SJCRH30 (cell line): ENCODE data around the gene MYO18A. TPM values are rescaled to one million over a fixed set of nuclear protein-coding genes. Genes with fewer than 3 reads are reported as not detected.
A peak's percentile ranks its signal among the peaks of the same experiment; 100 is the strongest.
"Not testable (repeated sequence)": the region's sequence is repeated elsewhere in the genome, so short reads cannot be mapped to it uniquely, and the experiment has no call there.

ENCODE experiments used
- DNase-seq, 2 experiments: peaks; one replicate each; pipeline ENCODE4 v3.0.0-alpha.2; 2015 to 2020
- H3K27ac ChIP-seq: fragments of 250-450 bp; sonication (Bioruptor Pico); 2 replicates; pipeline ENCODE4 v1.5.1; 2020; ENCODE audit warnings: mild to moderate bottlenecking, moderate library complexity
- H3K27me3 ChIP-seq: fragments of 250-450 bp; sonication (Bioruptor Pico); 2 replicates; pipeline ENCODE4 v1.5.1; 2020; ENCODE audit warnings: mild to moderate bottlenecking, moderate library complexity
- H3K36me3 ChIP-seq: fragments of 250-450 bp; sonication (Bioruptor Pico); 2 replicates; pipeline ENCODE4 v1.5.1; 2020; ENCODE audit warnings: mild to moderate bottlenecking, moderate library complexity
- H3K4me1 ChIP-seq: fragments of 250-450 bp; sonication (Bioruptor Pico); 2 replicates; pipeline ENCODE4 v1.5.1; 2020; ENCODE audit warnings: mild to moderate bottlenecking, moderate library complexity
- H3K4me3 ChIP-seq: fragments of 250-450 bp; sonication (Bioruptor Pico); 2 replicates; pipeline ENCODE4 v1.5.1; 2020; ENCODE audit warnings: mild to moderate bottlenecking, moderate library complexity
- H3K9me3 ChIP-seq: fragments of 250-450 bp; sonication (Bioruptor Pico); replicated peaks from 2 replicates; pipeline ENCODE4 v1.5.1; 2020; ENCODE audit warnings: mild to moderate bottlenecking, moderate library complexity
- total RNA-seq: library from RNA; depleted of rRNA; stranded (reverse); fragments of >200 nt; shearing (Covaris generic); gene quantifications from 2 replicates; pipeline ENCODE4 v1.2.3, GENCODE V29; 2014

Gene MYO18A
- total RNA-seq, 1 experiment from 2014 or later, result 91.9 TPM

DNA sequence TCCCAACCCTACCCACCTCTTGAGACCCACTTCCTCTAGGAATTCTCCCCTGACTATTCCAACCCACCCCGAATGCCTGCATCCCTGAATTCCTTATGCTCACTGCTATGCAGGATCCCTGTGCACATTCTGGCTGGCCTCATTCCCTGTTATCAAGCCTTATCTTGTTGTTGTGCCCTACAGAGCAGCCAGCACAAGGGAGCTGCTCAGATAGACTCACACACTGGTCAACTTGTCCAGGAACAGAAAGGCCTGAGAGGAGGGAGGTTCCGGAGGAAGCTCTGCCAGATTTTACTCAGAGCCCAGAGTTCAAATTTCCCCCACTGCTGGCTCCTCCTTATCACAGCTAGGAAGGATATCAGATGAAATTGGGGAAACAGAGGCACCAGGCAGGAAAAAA is 24.8 kb upstream of the MYO18A start:
- no peaks in the 10 kb centered on the region for H3K36me3 ChIP-seq
- no peaks in the 10 kb centered on the region for H3K9me3 ChIP-seq
- H3K27me3 ChIP-seq, result no peaks in the 10 kb centered on the region
- no peak overlapping the region for H3K27ac ChIP-seq
- no peak overlapping the region for H3K4me3 ChIP-seq
- H3K4me1 ChIP-seq, result no peaks in the 10 kb centered on the region
- no peak for DNase-seq

DNA sequence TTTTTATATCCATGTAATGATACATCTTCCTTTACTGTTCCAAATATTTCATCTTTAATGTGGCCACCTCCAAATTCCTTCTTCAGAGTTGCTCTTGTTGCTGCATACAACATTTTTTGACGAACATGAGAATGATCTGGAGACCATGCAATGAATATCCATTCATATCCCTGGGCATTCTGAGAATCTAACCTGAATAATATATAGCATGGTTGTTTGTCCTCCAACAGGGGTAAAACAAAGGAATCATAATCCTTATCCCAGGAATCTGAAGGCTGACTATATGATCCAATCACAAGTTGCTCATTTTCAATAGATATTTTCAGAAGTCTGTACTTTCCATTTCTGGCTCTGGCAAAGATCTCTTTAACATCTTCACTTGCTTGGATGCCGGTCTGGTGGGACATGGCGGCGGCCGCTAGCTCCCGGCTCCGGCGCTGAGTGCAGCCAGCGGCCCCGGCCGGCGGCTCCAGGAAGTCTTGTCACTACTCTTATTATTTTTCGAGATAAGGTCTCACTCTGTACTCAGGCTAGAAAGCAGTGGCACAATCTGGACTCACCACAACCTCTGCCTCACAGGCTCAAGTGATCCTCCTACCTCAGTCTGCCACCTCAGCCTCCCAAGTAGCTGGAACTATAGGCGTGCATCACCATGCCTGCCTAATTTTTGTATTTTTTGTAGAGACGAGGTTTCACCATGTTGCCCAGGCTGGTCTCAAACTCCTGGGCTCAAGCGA is 24.0 kb upstream of the MYO18A start:
- not testable (repeated sequence) for H3K36me3 ChIP-seq, DNase-seq, H3K4me1 ChIP-seq, H3K27ac ChIP-seq, H3K27me3 ChIP-seq, H3K9me3 ChIP-seq, H3K4me3 ChIP-seq

DNA sequence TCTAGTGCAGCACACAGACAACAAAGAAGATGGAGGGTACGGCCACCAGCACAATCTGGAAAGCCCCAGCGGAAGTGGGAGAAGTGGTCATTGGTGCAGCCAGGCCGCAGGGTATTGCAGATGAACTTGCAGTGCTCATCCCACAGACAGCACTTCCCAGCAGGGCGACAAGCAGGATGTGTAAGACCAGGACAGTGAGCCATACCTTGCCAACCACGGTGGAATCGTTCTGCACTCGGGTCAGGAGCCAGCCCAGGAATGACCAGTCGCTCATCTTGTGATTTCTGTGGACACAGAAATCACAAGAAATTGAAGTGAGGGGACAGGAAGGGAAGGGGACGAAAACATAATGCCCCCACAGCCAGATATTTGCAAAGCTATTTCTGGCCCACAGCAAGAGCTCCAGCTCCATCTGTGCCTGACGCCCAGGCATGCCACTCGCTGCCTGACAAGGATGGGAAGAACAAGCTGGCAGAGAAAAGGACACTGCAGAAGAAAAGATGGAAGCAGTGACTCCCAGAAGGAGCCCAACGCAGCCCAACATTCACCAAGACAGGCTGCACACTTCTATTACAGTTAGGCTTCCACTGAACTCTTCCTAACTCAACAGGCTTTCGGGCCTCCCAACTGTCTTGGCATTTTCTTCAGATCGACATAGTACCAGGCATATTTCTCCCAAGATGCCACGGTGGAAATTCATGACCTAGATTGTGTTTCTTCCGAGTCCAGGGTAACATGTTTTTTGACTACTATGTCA is 17.5 kb upstream of the MYO18A start:
- no peak for DNase-seq
- Histone ChIP-seq H3K27ac (no peak overlapping the region), H3K4me1 (peaks cover 30% of the 10 kb centered on the region), H3K36me3 (no peaks in the 10 kb centered on the region), H3K9me3 (no peaks in the 10 kb centered on the region), H3K4me3 (no peak overlapping the region), H3K27me3 (no peaks in the 10 kb centered on the region)

DNA sequence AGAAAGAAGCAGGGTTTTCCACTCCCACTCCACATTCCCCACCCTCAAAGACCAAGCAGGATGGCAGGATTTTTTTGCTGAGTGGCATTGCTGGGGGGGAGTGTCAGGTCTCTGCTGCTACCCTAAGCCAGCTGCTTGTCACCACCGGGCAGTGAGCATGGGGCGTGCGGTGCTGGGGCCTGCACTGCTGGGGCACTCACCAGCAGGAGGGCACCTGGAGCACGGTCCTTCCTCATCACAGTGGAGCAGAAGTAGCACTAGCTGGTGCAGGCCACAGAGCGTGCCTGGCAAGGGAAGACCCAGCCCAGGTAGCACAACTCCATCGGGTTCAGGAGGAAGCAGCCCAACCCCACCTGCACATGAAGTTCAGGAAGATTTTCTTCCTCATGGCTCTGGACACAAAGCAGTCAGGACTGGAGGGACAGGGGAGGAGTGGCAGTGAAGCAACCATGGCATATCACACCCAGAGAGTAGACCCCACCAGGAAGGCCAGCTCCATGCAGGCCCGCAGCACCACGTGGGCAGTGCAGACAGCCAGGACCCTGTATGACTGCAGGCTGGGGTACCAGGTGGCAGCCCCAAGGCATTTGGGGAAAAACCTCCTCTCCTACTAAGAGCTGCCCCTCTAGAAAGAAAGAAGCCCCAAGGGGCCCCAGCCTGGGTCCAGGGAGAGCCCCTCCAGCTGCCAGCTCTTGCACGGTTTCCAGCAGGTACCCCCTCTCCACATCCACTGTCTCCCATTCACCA is 16.7 kb upstream of the MYO18A start:
- H3K4me1 ChIP-seq, result peaks cover 30% of the 10 kb centered on the region
- H3K27me3 ChIP-seq, result no peaks in the 10 kb centered on the region

DNA sequence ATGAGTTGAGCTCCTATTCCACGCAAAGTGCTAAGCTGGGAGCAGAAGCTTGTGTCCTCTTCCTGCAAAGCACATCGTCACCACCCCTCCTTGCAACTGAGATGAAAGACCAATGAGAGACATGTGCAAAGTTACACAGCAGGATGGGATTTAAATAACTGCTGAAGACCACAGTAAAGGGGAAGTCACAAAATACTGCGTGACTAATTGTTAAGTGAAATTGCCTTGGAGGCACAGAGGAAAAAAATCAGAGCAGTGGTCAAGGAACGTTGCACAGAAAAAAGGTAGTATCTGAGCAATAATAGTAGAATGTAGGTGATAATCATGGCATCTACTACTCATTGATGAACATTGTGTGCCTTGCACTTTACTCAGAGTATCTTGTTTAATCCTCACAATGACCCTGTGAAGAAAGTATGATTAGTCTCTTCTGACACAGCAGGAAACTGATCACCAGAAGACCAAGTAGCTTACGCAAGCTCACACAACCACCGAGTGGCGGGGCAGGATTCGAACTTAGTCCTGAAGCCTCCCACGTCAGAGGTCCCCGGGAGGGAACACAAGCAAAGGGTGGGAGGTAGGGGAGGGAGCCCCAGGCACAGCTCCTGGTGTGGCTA is 15.4 kb upstream of the MYO18A start:
- Histone ChIP-seq H3K27ac (peak overlapping the region; percentile 60), H3K36me3 (no peaks in the 10 kb centered on the region), H3K4me3 (peak overlapping the region; percentile 11), H3K9me3 (no peaks in the 10 kb centered on the region), H3K4me1 (peaks cover 30% of the 10 kb centered on the region), H3K27me3 (no peaks in the 10 kb centered on the region)
- DNase-seq, result peak; percentile 85 to 95

More for the DNA sequence above, 16.7 kb upstream of the MYO18A start:
- no peaks in the 10 kb centered on the region for H3K36me3 ChIP-seq
- H3K27ac ChIP-seq, result no peak overlapping the region
- H3K4me3 ChIP-seq, result no peak overlapping the region
- no peak for DNase-seq
- H3K9me3 ChIP-seq, result no peaks in the 10 kb centered on the region

DNA sequence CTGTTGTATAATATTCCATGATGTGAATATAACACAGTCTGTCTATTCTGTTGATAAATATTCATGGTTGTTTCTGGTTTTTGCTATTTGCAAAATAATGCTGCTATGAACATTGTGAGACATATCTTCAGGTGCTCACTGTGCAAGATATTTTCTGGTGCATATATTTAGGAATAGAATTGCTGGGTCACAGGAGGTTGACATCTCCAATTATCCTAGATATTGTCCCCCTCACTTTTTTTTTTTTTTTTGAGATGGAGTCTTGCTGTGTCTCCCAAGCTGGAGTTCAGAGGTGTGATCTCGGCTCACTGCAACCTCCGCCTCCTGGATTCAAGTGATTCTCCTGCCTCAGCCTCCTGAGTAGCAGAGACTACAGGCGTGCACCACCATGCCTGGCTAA is 14.5 kb upstream of the MYO18A start:
- peak overlapping the region; percentile 60 for H3K27ac ChIP-seq
- H3K4me3 ChIP-seq, result no peak overlapping the region
- H3K27me3 ChIP-seq, result no peaks in the 10 kb centered on the region
- no peak for DNase-seq
- peaks cover 30% of the 10 kb centered on the region for H3K4me1 ChIP-seq
- no peaks in the 10 kb centered on the region for H3K9me3 ChIP-seq
- no peaks in the 10 kb centered on the region for H3K36me3 ChIP-seq

DNA sequence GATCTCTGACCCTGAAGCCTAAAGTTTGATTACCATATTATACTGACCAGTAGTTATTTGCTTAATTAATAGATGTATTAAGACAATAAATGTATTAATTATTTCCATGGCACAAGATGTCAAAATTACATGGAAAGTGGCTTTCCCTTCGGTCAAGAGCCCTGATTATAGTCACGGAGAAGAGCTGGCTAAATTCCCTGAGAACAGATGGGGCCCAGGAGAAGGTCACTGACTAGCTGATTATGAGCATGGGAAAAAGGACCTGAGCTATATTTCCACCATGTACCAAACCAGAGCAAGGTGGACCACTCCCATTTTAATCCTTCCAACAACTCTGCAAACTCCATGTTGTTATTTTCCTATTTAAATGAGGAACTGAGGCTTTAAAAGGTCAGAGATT is 12.9 kb upstream of the MYO18A start:
- peaks cover 35% of the 10 kb centered on the region for H3K4me1 ChIP-seq
- no peak overlapping the region for H3K4me3 ChIP-seq
- no peaks in the 10 kb centered on the region for H3K36me3 ChIP-seq
- no peak overlapping the region for H3K27ac ChIP-seq
- no peak for DNase-seq
- no peaks in the 10 kb centered on the region for H3K27me3 ChIP-seq
- H3K9me3 ChIP-seq, result no peaks in the 10 kb centered on the region

DNA sequence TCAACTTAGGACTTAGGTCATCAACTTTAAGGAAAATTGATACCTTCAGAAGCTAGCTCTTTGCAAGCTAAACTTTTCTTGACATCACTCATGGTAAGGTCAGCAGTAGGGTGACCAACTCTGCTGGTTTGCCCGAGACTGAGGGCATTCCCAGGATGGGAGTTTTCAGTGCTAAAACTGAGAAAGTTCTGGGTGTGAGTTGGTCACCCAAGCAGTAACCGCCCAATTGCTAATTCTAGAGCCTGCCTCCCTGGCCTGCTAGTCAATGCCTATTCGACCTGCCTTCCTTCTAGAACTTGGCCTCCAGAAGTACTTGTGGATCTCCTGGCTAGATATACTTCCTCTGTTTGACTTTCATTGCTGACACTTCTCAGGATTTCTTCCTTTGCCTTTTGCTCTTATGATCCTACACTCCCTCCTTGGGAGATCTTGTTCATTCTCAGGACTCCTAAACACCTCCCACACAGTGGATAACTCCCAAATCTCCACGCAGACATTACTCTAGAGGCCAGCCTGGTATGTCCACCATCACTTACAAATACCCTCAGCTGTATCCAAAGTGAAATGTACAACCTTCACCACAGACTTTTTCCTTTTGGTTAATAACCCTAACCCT is 10.5 kb upstream of the MYO18A start:
- Histone ChIP-seq H3K4me1 (peaks cover 35% of the 10 kb centered on the region), H3K27ac (no peak overlapping the region), H3K36me3 (no peaks in the 10 kb centered on the region), H3K4me3 (no peak overlapping the region), H3K9me3 (no peaks in the 10 kb centered on the region), H3K27me3 (no peaks in the 10 kb centered on the region)
- DNase-seq, result no peak

DNA sequence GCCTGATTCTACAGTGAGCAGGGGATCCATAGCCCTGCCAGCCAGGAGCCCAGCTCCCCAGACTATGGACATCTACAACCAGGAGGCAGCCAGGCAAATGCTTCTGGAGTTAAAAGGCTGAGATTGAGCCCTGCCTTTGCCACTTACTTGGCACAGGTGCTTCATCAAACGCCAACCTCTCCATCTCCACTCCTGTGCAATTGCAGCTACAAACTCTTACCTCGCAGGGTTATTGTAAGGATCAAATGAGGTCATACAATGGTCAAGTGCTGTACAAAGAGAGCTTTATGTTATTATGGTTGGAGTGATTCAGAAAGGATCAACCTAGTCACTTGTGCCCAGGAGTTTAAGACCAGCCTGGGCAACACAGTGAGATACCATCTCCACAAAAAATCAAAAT is 9.8 kb upstream of the MYO18A start:
- H3K27ac ChIP-seq, result no peak overlapping the region
- H3K4me3 ChIP-seq, result no peak overlapping the region
- no peaks in the 10 kb centered on the region for H3K9me3 ChIP-seq
- H3K36me3 ChIP-seq, result no peaks in the 10 kb centered on the region
- DNase-seq, result no peak
- peaks cover 28% of the 10 kb centered on the region for H3K4me1 ChIP-seq
- no peaks in the 10 kb centered on the region for H3K27me3 ChIP-seq

DNA sequence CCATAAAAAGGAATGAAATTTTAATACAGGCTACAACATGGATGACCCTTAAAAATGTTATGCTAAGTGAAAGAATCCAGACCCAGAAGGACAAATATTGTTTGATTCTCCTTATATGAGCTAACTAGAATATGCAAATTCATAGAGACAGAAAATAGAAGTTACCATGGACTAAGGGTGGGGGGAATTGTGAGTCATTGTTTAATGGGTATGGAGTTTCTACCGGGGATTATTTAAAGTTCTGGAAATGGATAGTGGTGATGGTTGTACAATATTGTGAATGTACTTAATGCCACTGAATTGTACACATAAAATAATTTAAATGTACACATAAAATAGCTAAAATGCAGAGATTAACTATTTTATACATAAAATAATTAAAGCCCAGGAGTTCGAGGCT is 9.2 kb upstream of the MYO18A start:
- no peak overlapping the region for H3K27ac ChIP-seq
- no peaks in the 10 kb centered on the region for H3K9me3 ChIP-seq
- H3K36me3 ChIP-seq, result no peaks in the 10 kb centered on the region
- no peak for DNase-seq
- H3K4me1 ChIP-seq, result peaks cover 22% of the 10 kb centered on the region
- no peak overlapping the region for H3K4me3 ChIP-seq
- H3K27me3 ChIP-seq, result no peaks in the 10 kb centered on the region

DNA sequence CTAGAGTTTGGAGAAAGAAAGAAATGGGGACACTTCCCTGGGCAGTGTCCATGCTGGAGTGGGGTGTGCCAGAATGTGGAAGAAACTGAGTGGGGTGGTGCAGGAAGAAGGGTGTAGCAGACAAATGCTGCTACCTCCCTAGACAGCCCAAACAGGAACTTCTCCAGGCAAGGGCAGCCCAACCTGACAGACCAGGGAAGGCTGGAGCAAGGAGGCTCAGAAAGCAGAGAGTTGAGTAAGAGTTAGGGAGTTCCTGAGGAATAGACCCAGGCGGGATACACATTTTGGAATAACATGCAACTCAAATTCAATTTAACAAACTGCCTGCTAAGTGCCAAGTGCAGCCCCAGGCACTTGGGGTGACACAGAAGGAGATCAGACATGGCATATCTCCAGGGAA is 1.0 kb upstream of the MYO18A start:
- H3K4me3 ChIP-seq, result no peak overlapping the region
- H3K36me3 ChIP-seq, result no peaks in the 10 kb centered on the region
- peaks cover 4% of the 10 kb centered on the region; the same call in 1 of the 2 replicates for H3K9me3 ChIP-seq
- no peak for DNase-seq
- no peak overlapping the region for H3K27ac ChIP-seq
- H3K27me3 ChIP-seq, result no peaks in the 10 kb centered on the region
- peaks cover 23% of the 10 kb centered on the region for H3K4me1 ChIP-seq

DNA sequence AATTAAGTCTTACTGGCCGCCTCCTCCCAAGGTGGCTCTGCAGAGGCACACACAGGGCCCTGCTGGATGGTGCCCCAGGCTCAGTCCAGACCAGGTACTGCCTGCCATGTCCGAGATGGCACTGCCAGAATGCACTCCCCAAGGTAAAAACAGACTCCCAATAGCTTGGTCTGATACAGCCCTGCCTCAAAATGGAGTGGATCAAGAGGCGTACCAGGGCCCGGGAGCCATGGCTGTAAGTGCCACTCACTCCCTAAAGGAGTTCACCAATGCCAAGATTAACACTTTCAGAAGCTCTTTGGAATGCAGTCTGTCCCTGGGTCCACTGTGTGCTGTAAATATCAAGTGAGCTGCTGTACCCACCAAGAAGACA is 576 bp upstream of the MYO18A start:
- peaks cover 23% of the 10 kb centered on the region for H3K4me1 ChIP-seq
- no peaks in the 10 kb centered on the region for H3K36me3 ChIP-seq
- peak overlapping the region; percentile 48; the same call in 1 of the 2 replicates for H3K27ac ChIP-seq
- no peaks in the 10 kb centered on the region for H3K27me3 ChIP-seq
- no peak for DNase-seq
- H3K9me3 ChIP-seq, result peaks cover 4% of the 10 kb centered on the region; the same call in 1 of the 2 replicates
- H3K4me3 ChIP-seq, result peak overlapping the region; percentile 68

DNA sequence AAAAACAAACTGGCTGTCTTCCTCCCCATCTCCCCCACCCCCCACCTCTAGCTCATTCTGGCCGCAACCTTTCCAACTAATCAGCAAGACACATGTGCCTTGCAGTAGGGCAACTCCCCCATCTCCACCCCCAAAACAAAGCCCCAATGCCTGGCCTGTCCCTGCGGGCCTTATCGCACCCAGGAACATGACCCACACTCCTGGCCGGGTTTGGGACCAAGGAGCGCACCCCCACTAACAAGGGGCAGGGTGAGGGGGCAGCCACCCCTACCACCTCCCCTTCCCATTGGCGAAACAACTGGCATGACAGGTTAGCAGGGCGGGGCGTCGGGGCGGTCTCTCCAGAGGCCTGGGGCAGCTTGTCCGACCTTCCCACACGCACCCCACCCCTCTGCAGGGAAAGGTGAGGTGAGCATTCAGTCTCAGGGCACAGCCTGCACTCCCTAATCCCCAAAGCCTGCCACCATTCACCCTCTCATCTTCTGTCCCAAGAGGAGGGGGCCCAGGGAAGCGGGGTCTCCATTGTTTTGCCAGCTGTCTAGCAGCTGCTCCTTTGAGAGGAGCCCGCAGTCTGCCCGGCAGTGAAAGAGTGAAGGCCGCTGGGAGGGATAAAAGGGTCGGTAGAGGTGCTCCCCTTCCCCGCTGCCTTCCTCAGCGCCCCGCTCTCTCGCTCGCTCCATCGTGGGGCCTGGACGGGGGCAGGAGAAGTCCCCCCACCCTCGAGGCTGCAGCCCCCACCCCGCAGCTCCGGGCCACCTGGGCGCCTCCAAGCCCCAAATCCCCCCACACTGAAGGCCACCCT is 765 bp downstream of the MYO18A start:
- Histone ChIP-seq H3K27me3 (no peaks in the 10 kb centered on the region), H3K4me3 (peak overlapping the region; percentile 68), H3K9me3 (peaks cover 4% of the 10 kb centered on the region; the same call in 1 of the 2 replicates), H3K36me3 (no peaks in the 10 kb centered on the region), H3K4me1 (peaks cover 23% of the 10 kb centered on the region), H3K27ac (peak overlapping the region; percentile 94)
- DNase-seq, result peak; percentile 98
